SIG-M5 treated with dmso at 0.1 percent for 504 hours (cell line): ENCODE results near the gene XRCC2.
"Not testable (repeated sequence)": the region's sequence is repeated elsewhere in the genome, so short reads cannot be mapped to it uniquely, and the experiment has no call there.

Experiments used
- DNase-seq: peaks from one replicate; lab custom pipeline; 2025; ENCODE audit not compliant: unreplicated experiment; lab: John Stamatoyannopoulos, UW

XRCC2 gene

DNA sequence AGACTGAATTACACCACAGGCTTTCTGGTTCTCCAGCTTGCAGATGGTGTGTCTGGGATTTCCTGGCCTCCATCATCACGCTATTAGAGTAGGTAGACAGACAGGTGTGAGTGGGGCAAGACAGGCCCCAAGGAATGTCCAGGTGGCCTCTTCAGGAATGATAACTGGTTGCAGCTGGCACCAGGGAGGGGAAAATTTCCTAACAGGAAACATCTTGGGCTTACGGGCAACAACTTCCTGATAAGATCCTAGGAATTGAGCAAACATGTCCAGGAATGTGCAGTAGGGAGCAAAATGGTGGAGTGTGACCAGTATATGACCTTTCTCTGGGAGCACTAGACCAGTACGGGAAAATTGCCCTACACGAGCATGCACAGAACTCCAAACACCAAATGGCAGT is 11.3 kb downstream of the XRCC2 start:
- peak; percentile 29 for DNase-seq

DNA sequence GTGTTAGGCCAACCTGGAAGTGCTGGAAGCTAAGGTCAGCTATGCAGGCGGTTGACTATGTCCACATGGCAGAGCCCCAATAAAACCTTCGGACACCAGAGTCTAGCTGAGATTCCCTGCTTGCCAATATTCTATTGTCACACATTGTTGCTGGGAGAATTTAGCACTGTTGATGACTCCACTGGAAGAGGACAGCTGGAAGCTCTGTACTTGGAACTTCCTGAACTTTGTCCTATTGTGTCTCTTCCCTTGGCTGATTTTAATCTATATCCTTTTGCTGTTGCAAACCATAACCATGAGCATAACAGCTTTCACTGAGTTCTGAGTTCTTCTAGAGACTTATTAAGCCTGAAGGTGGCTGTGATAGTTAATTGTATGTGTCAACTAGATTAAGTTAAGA is 12.0 kb downstream of the XRCC2 start:
- no peak for DNase-seq

DNA sequence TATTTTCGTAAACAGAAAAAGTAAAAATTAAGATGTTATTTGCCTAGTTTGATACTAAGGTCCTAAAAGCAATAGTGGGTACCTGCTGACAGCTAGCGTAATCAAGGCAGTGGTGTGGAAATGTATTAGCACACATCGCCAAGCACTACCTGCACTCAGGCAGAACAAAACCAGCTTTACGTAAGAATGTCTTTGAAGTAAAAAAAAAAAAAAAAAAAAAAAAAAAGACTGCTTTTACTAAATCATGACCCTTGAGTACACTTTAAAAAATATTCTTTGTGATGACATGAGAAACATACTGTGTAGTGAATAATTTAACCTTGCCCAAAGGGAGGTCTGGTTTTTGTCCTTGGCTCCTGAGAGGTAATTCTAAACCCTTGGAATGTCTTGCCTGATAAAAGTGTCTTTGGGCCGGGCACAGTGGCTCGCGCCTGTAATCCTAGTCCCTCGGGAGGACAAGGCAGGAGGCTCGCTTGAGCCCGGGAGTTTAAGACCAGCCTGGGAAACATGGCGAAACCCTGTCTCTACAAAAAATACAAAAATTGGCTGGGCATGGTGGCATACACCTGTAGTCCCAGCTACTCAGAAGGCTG is 12.7 kb downstream of the XRCC2 start:
- DNase-seq, result no peak

DNA sequence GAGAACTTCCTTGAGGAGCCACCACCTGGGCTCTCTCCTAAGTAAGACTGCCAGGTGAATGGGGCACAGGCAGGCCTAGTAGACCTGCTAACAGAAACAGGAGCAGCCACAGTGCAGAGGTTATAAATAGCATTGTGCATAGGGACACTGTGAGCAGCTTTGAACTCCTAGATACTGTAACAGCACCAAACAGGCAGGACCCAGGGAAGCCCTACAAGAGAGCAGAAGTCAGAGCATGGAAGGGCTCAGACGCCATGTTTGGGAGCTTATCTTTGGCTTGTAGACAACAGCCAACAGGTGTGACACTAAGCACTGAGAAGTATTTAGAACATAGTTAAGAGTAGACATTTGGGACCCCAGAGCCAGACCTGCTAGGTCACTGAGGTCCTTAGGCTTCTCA is 14.5 kb downstream of the XRCC2 start:
- no peak for DNase-seq

DNA sequence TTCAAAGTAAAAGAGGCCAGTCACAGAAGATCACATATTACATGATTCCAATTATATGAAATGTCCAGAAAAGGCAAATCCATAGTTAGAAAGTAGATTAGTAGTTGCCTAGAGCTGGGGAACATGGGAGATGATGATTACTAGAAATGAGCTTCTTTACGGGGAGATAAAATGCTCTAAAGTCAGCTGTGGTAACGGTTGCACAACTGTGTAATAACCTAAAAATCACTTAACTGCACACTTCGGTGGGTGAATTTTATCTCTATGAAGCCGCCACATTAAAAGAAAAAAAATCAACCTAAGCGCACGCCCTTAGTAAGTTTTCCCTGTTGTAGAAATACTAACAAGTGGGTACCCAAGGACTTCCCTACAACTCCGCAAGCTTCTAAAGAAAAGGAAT is 15.9 kb downstream of the XRCC2 start:
- no peak for DNase-seq

DNA sequence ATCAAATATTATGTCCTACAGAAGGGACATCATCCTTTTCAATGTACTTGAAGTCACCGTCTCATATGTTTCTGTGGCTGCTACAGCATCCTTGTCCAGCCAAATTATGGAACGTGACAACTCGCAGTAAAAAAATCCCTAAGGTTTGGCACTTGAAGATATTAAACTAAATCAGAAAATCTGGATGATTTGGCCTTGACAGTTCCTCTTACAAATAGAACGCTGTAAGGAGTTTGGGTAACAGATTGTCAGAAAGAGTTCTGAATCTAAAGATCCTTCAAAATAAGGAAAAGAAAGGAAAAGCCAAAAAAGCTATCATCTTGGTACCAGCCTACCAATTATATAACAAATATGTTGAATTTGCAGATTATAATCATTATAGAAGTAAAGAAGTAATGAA is 21.0 kb downstream of the XRCC2 start:
- DNase-seq, result no peak

DNA sequence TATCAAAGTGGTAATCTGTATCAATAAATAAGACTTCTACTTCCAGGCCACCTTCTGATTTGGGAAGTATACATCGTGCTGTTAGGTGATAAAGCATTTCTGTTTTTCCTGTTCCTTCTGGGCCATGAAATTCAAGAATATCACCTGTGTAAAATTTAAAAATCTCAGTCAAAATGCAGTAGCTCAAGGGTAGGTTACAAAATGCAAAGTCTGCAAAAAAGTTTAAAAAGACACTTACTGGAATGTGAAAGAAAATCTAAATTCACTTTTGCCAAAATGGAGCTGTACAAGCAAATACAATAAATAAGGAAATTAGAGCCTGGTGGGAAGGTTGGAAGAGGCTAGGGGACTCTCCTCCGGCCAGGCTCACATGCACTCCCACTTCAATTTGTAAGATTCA is 26.7 kb downstream of the XRCC2 start:
- no peak for DNase-seq

DNA sequence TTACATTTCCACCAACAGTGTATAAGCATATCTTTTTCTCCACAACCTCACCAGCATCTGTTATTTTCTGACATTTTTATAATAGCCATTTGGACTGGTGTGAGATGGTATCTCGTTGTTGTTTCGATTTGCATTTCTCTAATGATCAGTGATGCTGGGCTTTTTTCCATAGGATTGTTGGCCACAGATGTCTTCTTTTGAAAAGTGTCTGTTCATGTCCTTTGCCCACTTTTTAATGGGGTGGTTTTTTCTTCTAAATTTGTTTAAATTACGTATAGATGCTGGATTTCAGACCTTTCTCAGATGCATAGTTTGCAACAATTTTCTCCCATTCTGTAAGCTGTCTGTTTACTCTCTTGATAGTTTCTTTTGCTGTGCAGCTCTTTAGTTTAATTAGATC is 28.9 kb downstream of the XRCC2 start:
- DNase-seq, result no peak

DNA sequence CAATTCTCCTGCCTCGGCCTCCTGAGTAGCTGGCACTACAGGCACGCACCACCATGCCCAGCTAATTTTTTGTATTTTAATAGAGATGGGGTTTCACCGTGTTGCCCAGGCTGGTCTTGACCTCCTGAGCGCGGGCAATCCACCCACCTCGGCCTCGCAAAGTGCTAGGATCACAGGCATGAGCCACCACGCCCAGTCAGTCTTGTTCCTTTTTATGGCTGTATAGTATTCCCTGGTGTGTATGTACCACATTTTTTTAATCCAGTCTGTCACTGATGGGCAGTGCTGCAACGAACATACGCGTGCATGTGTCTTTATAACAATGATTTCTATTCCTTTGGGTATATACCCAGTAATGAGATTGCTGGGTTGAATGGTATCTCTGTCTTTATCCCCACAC is 29.4 kb downstream of the XRCC2 start:
- not testable (repeated sequence) for DNase-seq

DNA sequence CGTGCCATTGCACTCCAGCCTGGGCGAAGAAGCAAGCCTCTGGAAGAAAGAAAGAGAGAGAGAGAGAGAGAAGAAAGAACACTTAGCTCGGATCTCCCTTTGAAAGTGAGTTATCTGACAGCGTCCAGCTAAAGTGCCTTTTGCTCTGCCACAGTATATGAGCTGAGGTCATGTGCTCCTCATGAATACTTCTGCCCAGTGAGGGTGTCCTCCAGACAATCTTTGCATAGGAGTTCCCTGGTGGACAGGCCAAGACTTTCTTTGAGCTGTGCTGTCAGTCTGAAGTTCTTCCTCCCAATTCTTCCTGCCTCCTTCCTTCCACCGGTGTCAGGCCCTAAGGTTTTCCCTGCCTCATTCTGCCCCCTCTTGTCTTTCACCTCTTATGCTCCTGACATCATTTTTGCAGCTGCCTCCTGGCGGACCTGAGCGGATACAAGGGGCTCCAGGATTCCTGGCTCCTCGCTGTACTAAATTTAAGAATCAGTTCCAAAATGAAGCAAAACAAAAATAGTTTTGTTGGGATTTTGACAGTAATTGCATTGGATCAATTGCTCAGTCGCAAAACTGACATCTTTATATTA is 31.9 kb downstream of the XRCC2 start:
- no peak for DNase-seq

DNA sequence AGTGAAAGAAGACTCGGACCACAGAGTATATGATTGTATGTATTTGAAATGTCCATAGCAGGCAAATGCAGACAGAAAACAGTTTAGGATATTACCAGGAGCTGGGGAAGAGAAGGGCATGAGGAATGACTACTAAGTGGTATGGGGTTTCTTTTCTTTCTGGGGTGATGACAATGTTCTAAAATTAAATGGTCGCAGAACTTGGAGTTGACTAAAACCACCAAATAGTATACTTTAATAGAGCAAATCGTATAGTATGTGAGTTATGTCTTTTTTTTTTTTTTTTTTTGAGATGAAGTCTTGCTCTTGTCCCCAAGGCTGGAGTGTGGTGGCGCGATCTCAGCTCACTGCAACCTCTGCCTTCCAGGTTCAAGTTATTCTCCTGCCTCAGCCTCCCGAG is 34.6 kb downstream of the XRCC2 start:
- no peak for DNase-seq

DNA sequence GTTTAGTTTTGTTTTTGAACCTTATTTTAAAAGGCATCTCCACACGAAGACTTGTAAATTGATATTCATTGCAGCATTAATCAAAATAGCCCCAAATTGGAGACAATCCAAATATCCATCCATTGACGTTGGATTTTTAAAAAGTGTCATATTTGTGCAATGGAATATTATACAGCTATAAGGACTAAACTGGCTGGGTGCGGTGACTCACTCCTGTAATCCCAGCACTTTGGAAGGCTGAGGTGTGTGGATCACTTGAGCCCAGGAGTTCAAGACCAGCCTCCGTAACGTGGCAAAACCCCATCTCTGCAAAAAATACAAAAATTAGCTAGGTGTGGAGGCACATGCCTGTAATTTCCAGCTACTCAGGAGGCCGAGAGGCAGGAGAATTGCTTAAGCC is 35.1 kb downstream of the XRCC2 start:
- DNase-seq, result no peak

DNA sequence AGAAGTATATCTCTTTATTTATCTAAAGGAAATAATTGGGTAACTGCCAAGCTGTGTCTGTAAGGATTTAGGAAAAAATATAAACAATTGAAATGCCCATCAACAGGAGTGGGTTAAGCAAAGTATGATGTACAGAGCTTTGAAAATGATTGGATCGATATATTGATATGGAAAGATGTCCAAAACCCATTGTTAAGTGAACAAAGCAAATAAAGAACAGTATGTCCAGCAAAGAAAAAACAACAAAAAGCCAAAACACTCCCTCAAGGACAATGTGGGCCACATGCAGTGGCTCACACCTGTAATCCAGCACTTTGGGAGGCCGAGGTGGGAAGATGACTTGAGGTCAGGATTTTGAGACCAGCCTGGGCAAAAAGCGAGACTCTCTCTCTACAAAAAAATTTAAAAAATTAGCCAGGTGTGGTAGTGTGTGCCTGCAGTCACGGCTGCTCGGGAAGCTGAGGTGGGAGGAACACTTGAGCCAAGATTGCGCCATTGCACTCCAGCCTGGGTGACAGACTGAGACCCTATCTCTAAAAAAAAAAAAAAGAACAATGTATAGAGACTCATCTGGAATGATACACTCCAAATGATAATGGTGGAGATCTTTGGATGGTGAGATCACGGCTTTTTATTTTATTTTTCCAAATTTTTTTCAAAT is 37.9 kb downstream of the XRCC2 start:
- DNase-seq, result no peak

DNA sequence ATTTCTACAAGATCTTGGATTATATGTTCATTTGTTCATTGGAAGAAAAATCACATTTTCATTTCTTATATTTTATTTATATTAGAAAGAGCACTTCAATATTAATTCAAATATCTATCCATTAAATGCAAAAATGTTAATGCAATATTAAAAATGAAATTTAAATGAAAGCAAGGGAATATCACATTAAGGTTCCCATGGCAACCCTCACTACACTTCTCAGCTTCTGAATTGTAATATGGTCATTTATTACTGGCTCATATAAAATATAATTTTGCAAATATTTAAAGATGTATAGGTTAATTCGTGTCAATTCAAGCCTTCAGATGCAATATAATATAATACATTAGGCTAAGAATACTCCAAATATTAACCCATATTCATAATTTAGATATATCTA is 38.8 kb downstream of the XRCC2 start:
- no peak for DNase-seq

DNA sequence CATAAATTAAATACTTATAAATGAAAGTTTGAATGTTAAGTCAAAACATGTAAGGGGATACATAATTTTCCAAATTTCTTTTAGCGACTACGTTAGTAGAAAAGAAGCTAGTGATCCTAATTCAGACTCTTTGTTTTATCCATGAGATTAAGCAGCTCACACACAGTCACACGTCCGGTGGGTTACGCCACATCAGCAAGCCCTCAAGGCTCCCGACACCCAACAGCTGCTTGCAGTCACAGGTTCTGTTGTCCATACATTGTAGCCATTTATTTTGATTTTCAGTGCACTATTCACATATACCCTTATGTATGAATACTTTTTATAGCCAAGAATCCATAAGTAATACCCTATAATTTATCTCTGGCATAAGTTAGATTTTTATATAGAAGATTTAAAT is 39.5 kb downstream of the XRCC2 start:
- DNase-seq, result no peak

DNA sequence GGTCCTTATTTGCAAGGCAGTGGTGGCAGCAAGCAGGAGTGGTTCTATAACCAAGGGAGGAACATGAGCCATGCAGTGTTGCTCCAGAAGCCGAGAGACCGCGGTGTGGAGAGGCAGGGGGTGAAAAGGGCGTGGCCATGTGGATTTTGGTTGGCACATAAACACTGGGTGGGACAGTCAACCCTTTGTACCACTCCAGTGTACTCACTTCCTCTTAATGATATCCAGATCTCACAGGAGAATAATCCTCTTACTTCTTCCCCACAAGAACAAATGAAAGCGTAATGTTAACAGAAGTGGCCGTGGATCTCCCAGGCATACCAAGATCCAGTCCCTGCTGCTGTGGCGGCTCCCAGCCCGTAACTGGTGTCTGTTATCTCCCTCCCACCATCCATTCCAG is 42.4 kb downstream of the XRCC2 start:
- DNase-seq, result peak; percentile 66

DNA sequence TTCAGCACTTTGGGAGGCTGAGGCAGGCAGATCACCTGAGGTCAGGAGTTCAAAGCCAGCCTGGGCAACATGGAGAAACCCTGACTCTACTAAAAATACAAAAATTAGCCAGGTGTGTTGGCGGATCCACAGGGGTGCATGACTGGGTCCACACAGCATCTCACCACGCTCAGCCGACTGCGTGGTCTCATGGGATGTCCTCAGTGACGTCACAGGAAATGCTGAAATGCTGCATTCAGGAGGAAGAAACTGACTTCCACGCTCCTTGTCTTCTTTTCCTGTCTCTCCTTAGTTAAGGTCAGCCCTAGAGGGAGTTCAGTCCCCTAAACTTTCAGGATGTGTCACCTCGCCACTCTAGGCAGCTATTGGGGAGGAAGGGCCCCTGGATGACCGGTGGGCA is 42.9 kb downstream of the XRCC2 start:
- DNase-seq, result no peak

DNA sequence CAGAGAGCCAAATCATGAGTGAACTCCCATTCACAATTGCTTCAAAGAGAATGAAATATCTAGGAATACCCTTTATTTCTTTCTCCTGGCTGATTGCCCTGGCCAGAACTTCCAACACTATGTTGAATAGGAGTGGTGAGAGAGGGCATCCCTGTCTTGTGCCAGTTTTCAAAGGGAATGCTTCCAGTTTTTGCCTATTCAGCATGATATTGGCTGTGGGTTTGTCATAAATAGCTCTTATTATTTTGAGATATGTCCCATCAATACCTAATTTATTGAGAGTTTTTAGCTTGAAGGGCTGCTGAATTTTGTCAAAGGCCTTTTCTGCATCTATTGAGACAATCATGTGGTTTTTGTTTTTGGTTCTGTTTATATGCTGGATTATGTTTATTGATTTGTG is 47.2 kb downstream of the XRCC2 start:
- DNase-seq, result not testable (repeated sequence)

DNA sequence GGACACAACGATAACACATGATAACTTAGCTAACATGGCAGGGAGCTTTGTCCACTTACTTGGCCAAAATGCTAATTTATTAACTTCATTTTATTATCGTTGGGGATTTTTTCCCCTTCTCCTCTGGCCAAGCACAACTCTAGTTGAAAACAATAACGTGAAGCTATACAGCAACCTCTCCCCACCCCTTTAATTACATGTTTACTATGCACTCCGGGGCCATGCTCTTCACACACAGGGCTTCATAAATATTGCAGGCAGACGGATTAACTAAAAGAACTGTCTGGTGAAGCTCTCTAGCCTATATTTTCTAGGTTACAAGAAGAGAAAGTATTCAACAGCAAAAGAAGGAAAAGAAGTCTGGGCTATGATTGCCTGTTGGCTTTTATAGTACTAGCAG is 51.7 kb downstream of the XRCC2 start:
- DNase-seq, result no peak

DNA sequence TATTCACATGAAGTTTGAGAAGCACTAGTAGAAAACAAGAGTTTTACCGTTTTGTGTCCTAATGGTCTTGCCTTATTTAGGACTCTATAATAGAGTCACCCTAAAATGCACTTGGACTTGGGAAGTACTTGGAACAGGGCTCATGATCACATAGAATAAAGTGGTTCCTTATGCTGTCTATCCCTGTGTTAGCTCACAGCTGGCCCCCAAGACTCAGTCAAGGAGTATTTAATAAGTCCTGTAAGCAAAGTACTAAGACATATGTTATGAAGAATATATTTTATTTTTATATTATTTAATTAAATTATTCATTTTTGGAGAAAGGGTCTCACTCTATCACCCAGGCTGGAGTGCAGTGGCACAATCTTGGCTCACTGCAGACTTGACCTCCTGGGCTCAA is 54.5 kb downstream of the XRCC2 start:
- no peak for DNase-seq

DNA sequence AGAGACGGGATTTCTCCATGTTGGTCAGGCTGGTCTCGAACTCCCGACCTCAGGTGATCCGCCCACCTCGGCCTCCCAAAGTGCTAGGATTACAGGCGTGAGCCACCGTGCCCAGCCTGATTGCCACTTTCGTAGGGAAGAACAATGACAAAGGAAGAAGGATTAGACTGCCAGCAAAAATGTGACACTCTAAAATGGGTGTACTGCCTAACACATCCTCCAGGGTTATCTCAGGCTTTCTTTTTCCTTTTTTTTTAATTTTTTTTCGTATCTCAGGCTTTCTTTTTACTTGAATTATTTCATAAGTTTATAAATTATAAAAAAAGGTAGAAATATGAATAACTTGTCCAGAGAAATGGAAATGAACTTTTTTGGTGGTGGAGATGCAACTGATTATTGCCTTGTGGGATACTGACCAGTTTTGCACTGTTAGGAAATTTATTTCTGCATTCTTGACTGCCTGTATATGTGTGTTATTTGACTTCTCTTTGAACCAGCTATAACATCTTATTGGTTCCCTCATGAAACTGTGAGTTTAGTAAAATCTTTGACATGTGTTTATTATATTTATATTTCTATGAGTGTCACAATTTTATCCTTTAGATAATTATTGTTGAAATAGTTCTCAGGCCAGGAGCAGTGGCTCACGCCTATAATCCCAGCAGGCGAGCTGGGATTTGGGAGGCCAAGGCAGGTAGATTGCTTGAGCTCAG is 56.8 kb downstream of the XRCC2 start:
- no peak for DNase-seq

DNA sequence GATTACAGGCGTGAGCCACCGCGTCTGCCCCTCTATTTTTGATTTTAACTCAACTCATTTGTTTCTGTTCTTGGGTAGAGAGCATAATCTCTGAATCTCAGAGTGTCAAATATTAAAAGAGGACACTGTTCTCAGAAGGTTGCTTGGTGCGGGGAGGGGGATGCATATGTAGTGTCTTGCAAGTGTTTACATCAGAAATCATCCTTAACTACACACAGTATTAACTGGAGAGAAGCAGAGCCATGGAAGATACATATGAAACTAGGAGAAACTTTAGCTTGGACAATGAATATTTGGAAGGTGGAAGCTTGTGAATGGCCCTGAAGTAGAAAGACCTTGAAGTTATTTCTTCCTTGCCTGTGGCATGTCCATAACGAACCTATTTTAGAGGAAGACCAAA is 57.5 kb downstream of the XRCC2 start:
- no peak for DNase-seq
